Retina (tissue), 1 donor: ENCODE results near the gene SETD7.
"Not testable (repeated sequence)": the region's sequence is repeated elsewhere in the genome, so short reads cannot be mapped to it uniquely, and the experiment has no call there.

Experiments
- DNase-seq: peaks from one replicate; pipeline ENCODE4 v3.0.0-alpha.2; 2016

SETD7 gene

DNA sequence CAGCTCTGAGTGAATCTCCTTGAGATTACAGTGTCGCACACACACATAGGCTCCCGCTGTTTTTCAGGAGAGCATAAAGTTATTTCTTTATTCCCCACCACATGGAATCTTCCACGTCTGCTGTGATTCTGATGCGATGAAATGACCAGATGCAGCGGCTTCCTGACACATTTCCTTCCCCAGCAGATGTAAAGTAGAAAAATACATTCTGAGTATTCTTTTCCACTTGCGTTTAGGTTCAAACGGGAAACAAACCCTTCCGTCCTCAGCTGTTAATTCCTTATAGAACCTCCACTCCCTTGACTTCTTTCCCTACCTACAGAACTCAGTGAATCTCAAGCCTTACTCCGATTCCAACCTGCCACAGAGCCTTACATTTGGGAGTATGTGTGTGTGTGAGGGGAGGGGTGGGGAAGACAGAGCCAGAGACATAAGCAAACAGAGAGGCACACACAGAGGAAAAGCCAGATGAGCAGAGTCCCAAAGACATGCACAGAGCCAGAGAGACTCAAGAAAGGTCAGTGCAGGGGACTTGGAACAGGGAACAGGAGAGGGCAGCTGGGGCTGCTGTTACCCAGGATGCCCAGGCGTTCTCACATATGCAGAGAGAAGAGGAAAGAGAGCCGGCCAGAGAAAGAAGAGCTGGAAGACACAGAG, 47.3 kb downstream of the SETD7 start:
- DNase-seq = no peak

DNA sequence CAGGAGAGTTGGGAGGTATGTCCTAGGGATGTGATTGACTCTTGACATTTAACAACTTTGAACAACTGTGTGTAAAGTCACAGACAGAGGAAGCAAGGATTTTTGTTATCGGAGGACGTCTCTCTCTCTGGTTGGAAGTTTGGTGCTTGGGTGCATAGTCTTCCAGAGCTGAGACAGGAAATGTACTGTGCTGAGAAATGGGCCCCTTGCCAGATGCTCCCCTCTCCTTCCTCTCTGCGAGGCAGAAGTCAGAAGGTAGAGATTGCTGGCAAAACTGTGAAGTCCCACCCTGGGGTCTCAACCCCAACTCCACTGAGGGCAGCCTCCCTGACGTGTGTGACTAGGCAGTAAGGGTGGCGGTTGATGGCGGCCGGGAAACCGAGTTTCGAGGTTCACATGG, 49.2 kb downstream of the SETD7 start:
- no peak for DNase-seq

DNA sequence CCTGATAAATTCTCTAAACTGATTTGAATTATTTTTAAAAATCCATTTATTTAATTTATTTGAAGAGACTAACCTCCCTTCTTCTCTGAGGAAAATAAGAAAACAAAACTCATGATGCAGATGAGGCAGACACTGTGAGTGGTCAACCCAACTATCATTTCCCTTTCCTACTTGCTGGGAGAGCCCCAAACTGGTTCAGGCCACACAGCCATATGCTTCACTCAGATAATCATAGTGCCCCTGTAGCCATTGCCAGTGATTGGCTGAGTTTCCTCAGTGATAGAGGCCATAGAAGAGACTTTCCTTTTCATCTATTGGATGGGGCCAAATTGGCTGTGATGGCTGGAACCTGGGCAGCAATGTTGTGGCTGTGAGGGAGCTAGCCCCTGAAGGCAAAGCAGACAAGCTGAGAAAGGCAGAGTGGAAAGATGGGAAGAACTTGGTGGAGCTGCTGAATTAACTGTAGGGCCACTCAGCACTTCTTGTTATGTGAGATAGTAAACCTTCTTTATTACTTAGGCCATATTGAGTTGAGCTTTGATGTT, 52.3 kb downstream of the SETD7 start:
- no peak for DNase-seq

DNA sequence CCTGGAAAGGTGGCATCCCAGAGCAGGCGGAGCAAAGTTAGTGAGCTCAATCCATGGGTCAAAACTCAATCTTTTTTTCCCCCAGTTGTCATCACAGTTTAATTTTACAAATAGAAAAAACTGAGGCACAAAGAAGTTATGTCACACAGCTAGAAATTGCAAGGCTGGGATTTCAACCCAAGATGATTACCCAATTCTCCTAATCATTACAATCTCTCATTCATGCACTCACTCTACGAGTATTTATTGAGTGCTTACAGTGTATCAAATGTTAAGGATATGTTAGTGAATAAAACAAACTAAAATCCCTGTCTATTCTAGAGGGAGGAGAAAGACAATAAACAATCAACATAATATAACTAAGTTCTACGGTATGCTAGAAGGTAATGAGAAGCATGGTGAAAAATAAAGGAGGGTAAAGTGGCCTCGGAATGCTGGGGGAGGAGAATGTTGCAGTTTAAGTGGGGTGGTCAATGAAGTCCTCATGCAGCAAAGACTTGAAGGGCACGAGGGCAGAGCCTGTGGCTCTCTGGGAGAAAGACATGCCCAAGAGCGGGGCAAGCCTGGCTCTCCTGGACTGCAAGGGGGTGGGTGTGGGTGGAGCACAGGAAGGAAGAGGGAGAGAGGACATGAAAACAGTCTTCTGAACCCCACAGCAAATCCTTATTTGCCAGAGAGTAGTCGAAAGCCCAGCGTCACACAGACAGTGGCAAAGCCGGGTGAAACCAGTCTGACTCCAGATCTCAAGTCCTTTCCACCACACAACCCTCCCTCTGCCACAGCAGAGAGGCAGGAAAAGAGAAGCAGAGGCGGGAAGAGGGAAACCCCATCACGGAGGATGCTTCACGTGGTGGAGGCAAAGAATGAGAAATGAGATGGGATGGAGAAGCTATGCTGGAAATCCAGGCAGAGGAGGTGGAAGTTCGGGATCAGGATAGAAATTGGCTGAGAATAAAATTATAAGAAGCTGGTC, 53.8 kb downstream of the SETD7 start:
- no peak for DNase-seq

DNA sequence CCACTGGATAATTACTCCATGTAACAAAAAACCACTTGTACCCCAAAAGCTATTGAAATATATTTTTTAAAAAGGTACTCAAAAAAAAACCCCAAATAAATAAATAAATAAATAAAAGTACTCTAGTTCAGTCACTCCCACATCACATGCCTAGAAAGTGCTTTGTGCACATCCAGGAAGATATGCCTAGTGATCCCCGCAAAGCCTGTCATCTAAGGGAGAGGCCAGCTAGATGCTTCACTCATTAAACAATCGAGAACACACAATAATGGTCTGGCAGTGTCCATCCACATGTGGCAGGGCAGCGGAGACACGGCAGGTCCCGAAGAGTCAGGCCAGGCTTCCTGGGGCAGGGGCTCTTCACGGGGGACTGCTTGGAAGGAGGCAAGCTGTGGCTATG, 54.5 kb downstream of the SETD7 start:
- DNase-seq = no peak

DNA sequence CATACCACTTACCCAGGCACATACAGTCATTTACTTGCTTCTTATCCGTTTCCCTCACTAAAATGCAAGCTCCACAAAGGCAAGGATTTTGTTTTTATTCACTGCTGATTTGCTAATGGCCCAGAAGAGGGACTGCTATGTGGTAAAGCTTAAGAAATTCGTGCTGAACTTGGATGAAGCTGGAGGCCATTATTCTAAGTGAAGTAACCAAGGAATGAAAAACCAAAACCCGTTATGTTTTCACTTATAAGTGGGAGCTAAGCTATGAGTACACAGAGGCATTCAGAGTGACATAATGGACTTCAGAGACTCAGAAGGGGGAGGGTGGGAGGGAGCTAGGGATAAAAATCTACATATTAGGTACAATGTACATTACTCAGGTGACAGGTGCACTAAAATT, 54.9 kb downstream of the SETD7 start:
- DNase-seq = no peak

DNA sequence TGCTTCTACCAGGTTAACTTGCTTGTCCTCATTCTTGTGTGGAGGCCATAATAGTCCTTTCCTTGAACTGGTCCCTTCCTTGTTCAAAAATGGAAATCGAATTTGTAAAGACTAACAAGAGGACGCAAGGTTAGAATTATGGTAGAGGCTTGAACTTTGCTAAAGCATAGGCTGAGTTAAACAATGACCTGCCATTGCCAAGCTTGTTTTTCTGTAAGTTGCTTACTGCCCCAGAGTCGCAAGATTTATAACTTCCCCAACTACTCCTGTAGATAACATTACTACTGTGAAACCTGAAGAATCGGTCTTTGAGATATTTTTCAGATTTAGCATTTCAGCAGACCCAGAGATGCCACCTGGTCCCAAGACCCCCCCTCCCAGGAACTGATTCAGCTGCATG, 56.8 kb downstream of the SETD7 start:
- DNase-seq = no peak

DNA sequence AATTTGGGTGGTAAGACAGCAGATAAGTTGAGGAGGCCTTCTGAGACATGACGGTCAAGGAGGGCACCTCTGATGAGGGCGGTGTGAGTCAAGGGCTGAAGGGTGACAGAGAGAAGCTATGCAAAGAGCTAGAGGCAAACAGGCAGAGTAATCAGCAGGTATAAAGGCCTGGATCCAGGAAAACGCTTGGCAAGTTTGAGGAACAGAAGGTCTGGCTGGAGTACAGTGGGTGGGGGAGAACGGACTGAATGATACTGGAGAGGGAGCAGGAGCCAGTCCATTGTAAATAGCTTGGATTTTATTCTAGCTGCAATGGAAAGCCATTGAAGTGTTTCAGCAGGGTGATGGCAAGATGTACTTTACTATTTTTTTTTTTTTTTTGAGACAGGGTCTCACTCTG, 62.8 kb downstream of the SETD7 start:
- DNase-seq = no peak

DNA sequence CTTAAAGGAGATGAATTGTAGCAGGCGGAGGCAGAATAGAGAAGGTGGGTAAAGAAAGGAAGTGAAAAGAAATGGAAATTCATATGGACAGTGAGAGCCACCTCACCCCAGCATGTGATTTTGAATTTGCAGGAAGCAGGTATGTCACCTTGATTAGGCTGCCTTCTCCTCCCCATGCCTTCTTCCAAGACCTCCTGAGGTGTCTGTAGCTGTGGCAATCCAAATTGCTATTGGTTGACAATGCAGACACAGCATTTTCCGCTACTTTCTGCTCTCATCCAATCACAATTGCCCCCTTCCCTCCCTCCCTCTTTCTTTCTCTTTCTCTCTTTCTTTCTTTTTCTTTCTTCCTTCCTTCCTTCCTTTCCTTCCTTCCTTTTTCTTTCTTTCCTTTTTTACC, 63.6 kb downstream of the SETD7 start:
- DNase-seq = no peak

DNA sequence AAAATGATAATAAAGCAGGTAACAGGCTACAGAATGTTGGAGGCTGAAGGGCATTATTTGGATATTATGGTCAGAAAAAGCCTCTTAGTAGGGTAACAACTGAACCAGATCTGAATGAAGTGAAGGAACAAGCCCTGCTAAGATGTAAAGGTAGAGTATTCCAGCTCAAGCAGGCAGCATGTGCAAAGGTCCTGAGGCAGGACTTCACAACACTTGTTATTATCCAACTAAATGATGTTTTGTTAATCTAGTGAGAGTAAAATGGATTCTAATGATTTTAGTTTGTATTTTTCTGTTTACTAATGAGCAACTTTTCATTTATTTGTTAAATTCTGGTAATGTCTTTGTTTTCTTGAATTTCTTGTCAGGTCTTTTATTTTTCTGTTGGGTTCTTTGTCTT, 66.4 kb downstream of the SETD7 start:
- no peak for DNase-seq

DNA sequence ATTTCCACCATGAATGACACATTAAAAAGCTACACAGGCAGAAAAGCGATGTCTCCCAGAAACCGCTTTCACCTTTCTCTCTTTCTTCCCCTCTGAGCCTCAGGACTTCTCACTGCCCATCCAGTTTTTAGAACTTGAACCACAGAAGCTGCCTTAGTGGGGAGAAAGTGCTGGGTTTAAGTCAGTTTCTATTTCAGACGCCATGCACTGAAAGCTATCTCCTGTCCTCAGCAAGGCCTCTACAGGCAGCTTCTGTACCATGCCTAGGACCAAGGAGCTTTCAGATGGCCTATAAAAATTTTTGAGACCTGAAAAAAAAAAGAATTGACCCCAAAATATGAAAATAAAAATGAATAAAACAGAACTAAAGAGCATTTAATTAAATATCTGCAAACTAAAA, 67.6 kb downstream of the SETD7 start:
- no peak for DNase-seq

DNA sequence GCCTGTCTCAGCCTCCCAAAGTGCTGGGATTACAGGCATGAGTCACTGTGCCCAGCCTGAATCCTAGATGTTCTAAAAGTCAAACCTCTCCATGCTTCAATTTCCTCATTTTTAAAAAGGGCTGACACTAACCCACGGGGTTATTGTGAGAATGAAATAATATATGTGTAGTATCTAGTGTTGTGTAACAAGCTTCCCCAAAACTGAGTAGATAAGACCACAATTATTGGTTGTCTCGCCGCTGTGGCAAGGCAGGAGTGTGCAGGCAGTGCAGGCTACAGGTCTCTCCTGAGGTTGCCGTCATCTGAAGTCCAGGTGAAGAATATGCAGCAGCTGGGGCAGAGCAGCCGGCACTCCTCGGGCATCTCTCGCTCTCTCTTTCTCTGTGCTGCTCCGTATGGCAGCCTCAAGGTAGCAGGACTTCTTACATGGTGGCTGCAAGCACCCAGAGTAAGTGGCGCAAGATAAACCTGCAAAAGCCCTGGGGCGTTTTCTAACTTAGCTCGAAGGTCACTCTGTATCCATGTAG, 71.2 kb downstream of the SETD7 start:
- DNase-seq = no peak

DNA sequence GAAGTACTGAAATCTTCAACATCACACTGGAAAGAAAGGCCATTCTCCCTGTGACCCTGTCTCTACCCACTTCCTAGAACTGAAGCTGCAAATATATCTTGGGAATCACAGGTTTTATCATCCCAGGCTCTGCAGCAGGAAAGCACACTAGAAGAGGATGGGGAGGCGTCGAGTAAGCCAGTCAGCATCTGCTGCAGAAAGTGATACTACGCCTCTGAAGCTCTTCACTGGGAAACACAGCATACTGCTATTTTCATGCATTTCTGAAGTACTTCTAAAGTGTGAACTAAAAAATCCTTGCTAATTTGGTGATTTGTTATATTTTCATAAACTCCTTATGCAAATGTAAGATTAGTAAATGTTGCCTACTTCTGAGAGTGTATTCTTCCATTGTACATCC, 73.0 kb downstream of the SETD7 start:
- DNase-seq = no peak

DNA sequence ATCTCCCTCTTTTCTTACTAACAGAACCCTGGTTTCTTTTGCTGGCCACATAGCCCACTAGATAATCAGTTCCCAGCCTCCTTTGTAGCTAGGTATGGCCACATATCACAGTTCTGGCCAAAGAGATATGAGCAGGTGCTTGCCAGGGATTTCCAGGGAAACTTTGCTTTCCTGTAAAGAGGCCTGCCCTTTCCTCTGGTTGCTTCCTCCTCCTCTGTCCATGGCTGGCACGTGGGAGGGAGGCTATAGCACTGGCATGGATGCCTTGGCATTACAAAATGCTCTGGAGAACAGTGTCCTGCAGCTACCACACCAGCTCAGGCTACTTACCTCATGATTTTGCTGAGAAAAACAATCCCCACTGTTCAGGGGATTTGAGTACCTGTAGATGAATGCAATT, 74.6 kb downstream of the SETD7 start:
- DNase-seq = no peak

DNA sequence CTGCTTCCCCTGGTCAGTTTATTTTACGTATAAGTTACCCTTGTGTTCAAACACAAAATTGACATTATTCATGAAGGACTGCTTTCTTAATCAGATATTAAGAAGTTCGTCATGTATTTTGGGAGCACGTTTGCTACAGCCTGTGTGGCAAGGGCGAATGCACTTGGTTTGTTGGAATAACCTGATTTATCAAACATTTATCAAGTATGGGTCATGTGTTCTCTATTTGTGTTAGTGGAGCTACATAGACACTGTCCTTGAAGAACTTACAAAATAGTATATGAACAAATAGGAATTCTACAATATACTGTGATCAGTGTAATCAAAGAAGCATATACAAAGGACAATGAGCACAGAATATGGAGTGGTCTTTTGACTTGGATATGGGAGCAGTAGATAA, 79.7 kb downstream of the SETD7 start:
- no peak for DNase-seq

DNA sequence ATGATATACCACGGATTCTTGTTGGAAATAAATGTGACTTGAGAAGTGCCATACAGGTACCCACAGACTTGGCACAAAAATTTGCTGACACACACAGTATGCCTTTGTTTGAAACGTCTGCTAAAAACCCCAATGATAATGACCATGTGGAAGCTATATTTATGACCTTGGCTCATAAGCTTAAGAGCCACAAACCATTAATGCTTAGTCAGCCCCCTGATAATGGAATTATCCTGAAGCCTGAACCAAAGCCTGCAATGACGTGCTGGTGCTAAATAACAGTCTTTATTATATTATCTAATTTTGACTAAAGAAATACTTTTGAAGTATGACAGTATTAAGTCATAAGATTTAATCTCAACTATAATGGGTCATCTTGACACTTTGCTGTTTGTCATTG, 83.2 kb downstream of the SETD7 start:
- no peak for DNase-seq

DNA sequence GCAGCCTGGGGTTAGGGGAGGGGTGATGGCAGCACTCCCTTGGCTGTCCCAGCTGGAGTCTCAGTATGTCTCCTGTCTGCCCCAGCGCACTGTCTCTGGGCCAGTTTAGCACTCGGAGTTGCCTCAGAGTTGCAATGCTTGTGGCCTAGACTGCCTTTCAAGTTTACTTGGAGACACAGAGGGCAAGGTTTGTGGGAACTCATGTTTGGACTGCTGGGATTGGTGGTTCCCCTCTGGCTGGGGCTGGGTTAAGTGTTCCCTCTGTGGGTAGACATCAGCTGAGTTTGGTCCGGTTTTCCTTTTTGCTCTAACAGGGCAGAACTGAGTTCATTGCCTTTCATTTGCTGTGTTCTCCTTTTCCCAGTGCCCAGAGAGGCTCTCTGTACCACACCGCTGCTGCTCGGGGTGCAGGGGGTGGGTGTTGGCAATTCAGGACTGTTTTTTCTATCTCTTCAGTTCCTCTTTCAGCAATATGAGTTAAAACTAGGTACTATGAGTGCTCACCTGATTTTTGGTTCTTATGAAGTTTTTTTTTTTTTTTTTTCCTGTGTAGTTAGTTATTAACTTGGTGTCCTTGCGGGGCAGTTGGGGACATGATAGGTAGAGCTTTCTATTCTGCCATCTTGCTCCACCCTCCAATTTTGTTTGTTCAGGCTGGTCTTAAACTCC, 84.9 kb downstream of the SETD7 start:
- DNase-seq = no peak

DNA sequence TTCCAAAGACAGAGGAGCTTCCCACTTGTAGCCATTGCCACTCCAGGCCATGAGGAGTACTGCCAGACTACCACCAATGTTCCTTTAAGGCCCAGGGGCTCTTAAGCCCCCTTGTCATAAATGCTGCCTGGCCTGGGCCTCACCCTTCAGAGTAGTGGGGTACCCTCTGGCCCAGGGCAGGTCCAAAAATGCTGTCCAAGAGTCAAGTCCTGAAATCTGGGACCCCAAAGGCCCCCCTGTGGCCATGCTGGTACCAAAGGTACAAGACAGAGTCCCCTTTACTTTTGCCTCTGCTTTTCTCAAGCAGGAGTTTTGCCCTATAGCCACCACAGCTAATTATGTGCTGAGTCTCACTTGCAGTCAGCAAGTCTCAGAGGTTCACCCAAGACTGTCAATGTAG, 85.7 kb downstream of the SETD7 start:
- no peak for DNase-seq

DNA sequence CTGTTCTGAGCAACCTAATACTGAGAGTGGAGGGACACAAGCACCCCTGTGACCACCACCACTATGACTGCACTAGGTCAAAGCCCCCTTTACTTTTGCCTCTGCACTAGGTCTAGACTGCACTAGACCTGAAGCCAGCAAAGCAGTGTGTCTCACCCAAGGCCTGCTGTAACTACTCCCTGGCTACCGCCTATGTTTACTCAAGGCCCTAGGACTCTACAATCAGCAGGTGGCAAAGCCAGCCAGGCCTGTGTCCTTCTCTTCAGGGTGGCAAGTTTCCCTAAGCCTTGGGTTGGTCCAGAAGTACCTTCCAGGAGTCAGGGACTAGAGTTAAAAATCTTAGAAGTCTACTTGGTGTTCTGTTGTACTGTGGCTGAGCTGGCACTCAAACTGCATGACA, 86.2 kb downstream of the SETD7 start:
- no peak for DNase-seq

DNA sequence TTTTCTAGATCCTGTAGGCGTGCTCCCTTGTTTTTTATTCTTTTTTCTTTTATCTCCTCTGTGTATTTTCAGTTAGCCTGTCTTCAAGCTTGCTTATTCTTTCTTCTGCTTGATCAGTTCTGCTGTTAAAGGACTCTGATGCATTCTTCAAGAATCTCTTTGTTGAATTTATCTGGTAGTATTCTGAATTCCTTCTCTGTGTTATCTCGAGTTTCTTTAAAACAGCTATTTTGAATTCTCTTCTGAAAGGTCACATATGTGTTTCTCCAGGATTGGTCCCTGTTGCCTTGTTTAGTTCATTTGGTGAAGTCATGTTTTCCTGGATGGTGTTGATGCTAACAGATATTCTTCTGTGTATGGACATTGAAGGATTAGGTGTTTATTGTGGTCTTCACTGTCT, 86.8 kb downstream of the SETD7 start:
- DNase-seq = no peak

DNA sequence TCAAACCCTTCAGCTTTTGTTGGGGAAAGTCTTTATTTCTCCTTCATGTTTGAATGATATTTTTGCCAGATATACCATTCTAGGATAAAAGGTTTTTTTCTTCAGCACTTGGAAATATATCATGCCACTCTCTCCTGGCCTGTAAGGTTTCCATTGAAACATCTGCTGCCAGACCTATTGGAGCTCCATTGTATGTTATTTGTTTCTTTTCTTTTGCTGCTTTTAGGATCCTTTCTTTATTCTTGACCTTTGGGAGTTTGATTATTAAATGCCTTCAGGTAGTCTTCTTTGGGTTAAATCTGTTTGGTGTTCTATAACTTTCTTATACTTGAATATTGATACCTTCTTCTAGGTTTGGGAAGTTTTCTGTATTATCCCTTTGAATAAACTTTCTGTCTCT, 87.3 kb downstream of the SETD7 start:
- not testable (repeated sequence) for DNase-seq

DNA sequence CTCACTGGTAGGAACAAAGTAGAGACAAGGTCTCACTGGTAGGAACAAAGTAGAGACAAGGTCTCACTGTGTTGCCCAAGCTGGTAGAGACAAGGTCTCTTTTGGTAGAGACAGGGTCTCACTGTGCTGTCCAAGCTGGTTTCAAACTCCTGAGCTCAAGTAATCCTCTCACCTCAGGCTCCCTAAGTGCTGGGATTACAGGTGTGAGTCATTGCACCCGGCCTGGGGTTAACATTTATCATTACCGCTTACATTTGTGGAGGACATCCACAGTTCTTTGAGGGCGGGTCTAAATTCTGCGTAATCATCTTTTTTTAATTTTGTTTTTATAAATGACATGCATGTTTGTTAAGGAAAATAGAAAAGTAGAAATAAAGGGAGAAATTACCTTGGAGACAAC, 90.1 kb downstream of the SETD7 start:
- no peak for DNase-seq

DNA sequence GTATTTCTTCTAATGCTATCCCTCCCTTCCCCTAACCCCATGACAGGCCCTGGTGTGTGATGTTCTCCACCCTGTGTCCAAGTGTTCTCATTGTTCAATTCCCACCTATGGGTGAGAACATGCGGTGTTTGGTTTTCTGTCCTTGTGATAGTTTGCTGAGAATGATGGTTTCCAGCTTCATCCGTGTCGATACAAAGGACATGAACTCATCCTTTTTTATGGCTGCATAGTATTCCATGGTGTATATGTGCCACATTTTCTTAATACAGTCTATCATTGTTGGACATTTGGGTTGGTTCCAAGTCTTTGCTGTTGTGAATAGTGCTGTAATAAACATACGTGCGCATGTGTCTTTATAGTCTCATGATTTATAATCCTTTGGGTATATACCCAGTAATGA, 91.5 kb downstream of the SETD7 start:
- DNase-seq = not testable (repeated sequence)
